NB4 (cell line): Measurements from ENCODE around the gene CADPS2.

Source experiments
- MYC ChIP-seq: IDR thresholded peaks from 2 replicates; pipeline ENCODE4 v1.6.1; 2011; ENCODE audit warnings: low read depth, low read length
- POLR2A ChIP-seq: IDR thresholded peaks from 2 replicates; pipeline ENCODE4 v1.6.1; 2011; ENCODE audit warnings: mild to moderate bottlenecking; ENCODE audit not compliant: insufficient read length; ENCODE audit errors: extremely low read depth
- TF ChIP-seq, protein P1 (sequence below): IDR thresholded peaks from one replicate; pipeline ENCODE4 v1.5.1; 2012; ENCODE audit warnings: low read depth, low read length

DNA sequence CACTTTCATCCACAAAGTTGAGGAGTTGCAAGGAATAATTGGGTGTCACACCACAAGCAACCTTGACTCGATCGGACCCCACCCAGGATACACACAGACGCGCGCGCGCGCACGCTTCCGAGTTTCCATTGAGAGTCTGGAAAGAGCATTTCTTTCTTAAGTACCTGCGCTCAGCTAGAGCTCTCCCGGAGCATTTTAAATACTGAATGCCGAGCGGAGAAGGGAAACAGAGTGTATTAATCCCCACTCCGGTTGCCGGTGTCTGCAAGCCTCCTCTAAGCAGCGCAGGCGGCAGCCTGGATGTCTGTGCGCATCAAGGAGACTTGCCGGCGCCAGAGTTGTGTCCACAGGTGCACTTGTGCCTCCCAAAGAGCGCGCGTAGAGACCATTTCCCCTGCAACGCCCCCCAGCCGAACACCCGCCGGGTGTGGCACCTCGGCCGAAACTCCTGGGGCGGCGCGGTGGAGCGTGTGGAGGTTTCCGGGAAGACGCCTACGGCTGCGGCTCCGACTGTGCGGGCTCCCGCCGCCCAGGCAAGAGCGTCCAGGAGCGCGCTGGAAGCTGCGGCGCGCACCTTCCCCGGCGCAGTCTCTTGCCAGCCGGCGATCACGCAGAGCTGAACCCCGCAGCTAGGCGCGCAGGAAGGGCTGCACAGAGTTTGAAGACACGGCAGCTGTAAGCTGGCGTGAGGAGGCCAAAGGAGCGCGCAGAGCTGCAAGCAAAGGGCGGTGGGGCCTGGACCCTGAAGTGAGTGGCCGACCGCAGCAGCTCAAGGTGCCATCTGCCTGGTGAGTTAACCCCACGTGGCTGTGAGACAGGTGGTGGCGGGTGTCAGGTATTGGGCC, 580.6 kb downstream of the CADPS2 start:
- TF ChIP-seq, protein P1, sequence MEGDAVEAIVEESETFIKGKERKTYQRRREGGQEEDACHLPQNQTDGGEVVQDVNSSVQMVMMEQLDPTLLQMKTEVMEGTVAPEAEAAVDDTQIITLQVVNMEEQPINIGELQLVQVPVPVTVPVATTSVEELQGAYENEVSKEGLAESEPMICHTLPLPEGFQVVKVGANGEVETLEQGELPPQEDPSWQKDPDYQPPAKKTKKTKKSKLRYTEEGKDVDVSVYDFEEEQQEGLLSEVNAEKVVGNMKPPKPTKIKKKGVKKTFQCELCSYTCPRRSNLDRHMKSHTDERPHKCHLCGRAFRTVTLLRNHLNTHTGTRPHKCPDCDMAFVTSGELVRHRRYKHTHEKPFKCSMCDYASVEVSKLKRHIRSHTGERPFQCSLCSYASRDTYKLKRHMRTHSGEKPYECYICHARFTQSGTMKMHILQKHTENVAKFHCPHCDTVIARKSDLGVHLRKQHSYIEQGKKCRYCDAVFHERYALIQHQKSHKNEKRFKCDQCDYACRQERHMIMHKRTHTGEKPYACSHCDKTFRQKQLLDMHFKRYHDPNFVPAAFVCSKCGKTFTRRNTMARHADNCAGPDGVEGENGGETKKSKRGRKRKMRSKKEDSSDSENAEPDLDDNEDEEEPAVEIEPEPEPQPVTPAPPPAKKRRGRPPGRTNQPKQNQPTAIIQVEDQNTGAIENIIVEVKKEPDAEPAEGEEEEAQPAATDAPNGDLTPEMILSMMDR: no peak
- no peak for TF ChIP-seq POLR2A
- TF ChIP-seq MYC: no peak
